H9 (cell line): Measurements from ENCODE around the gene LPCAT3. TPM values are rescaled to one million over a fixed set of nuclear protein-coding genes. Genes with fewer than 3 reads are reported as not detected.

Source experiments
- DNase-seq: peaks from one replicate; pipeline ENCODE4 v3.0.0-alpha.2; 2017
- H2AFZ ChIP-seq: one replicate; pipeline ENCODE4 v1.6.1; 2013; ENCODE audit warnings: mild to moderate bottlenecking, low read length, control low read depth, moderate library complexity
- H2AK5ac ChIP-seq: 2 replicates; pipeline ENCODE4 v1.6.1; 2013; ENCODE audit warnings: low read length, control low read depth, mixed read lengths; ENCODE audit not compliant: insufficient read length
- H2BK120ac ChIP-seq: one replicate; pipeline ENCODE4 v1.6.1; 2013; ENCODE audit warnings: low read depth, mild to moderate bottlenecking, low read length, control low read depth, inconsistent platforms; ENCODE audit not compliant: poor library complexity, severe bottlenecking
- H2BK12ac ChIP-seq: 2 replicates; pipeline ENCODE4 v1.6.1; 2013; ENCODE audit warnings: low read length, control low read depth, mixed read lengths, low read depth; ENCODE audit not compliant: insufficient read length
- H2BK15ac ChIP-seq: 2 replicates; pipeline ENCODE4 v1.6.1; 2013; ENCODE audit warnings: low read depth, low read length, control low read depth
- H2BK20ac ChIP-seq: one replicate; pipeline ENCODE4 v1.6.1; 2013; ENCODE audit warnings: low read depth, mild to moderate bottlenecking, low read length, control low read depth, inconsistent platforms; ENCODE audit not compliant: poor library complexity, severe bottlenecking
- H2BK5ac ChIP-seq: 2 replicates; pipeline ENCODE4 v1.6.1; 2013; ENCODE audit warnings: low read length, control low read depth, mixed read lengths; ENCODE audit not compliant: insufficient read length
- H3K14ac ChIP-seq: 2 replicates; pipeline ENCODE4 v1.6.1; 2013; ENCODE audit warnings: low read length, control low read depth; ENCODE audit not compliant: insufficient read depth
- H3K18ac ChIP-seq: 2 replicates; pipeline ENCODE4 v1.6.1; 2013; ENCODE audit warnings: low read depth, mild to moderate bottlenecking, mixed read lengths, low read length, control low read depth; ENCODE audit not compliant: insufficient read length
- H3K23ac ChIP-seq: 2 replicates; pipeline ENCODE4 v1.6.1; 2013; ENCODE audit warnings: low read length, control low read depth, mixed read lengths, low read depth; ENCODE audit not compliant: insufficient read length
- H3K23me2 ChIP-seq: 2 replicates; pipeline ENCODE4 v1.6.1; 2013; ENCODE audit warnings: low read depth, mild to moderate bottlenecking, mixed read lengths, low read length, control low read depth; ENCODE audit not compliant: insufficient read length, poor library complexity, severe bottlenecking
- H3K27ac ChIP-seq: 2 replicates; pipeline ENCODE4 v1.5.1; 2013; ENCODE audit warnings: low read length, control low read depth, mixed read lengths, low read depth; ENCODE audit not compliant: insufficient read length
- H3K27me3 ChIP-seq: 2 replicates; pipeline ENCODE4 v1.6.1; 2013; ENCODE audit warnings: low read length, control low read depth, inconsistent platforms; ENCODE audit not compliant: insufficient read depth
- H3K4ac ChIP-seq: 2 replicates; pipeline ENCODE4 v1.6.1; 2013; ENCODE audit warnings: low read depth, mild to moderate bottlenecking, control low read depth, inconsistent platforms, low read length, moderate library complexity
- H3K4me1 ChIP-seq: 2 replicates; pipeline ENCODE4 v1.6.1; 2013; ENCODE audit warnings: low read length, control low read depth, inconsistent platforms; ENCODE audit not compliant: insufficient read depth
- H3K4me2 ChIP-seq: 2 replicates; pipeline ENCODE4 v1.6.1; 2013; ENCODE audit warnings: low read length, control low read depth, mixed read lengths; ENCODE audit not compliant: insufficient read length, insufficient read depth
- H3K56ac ChIP-seq: 2 replicates; pipeline ENCODE4 v1.6.1; 2013; ENCODE audit warnings: low read depth, mild to moderate bottlenecking, mixed read lengths, low read length, control low read depth; ENCODE audit not compliant: insufficient read length
- H3K79me1 ChIP-seq: 2 replicates; pipeline ENCODE4 v1.6.1; 2013; ENCODE audit warnings: low read depth, mild to moderate bottlenecking, moderate library complexity, low read length, control low read depth, inconsistent platforms; ENCODE audit not compliant: insufficient read depth, poor library complexity, severe bottlenecking
- H3K79me2 ChIP-seq: 2 replicates; pipeline ENCODE4 v1.6.1; 2013; ENCODE audit warnings: low read length, control low read depth, inconsistent platforms; ENCODE audit not compliant: insufficient read depth
- H3K9ac ChIP-seq: 2 replicates; pipeline ENCODE4 v1.6.1; 2013; ENCODE audit warnings: low read length, control low read depth, mixed read lengths; ENCODE audit not compliant: insufficient read length; ENCODE audit errors: extremely low read depth
- H3K9me3 ChIP-seq: one replicate; pipeline ENCODE4 v1.6.1; 2013; ENCODE audit warnings: low read depth, low read length, inconsistent platforms; ENCODE audit not compliant: control insufficient read depth
- H3T11ph ChIP-seq: one replicate; pipeline ENCODE4 v1.6.1; 2013; ENCODE audit warnings: mild to moderate bottlenecking, low read length, control low read depth, inconsistent platforms
- H4K20me1 ChIP-seq: one replicate; pipeline ENCODE4 v1.6.1; 2013; ENCODE audit not compliant: control insufficient read depth, insufficient read length, insufficient read depth
- H4K5ac ChIP-seq: 2 replicates; pipeline ENCODE4 v1.6.1; 2013; ENCODE audit warnings: low read depth, mild to moderate bottlenecking, mixed read lengths, low read length, control low read depth; ENCODE audit not compliant: insufficient read length
- H4K8ac ChIP-seq: replicated peaks from 2 replicates; pipeline ENCODE4 v1.6.1; 2013; ENCODE audit warnings: low read length, control low read depth, mixed read lengths, low read depth; ENCODE audit not compliant: insufficient read length
- H4K91ac ChIP-seq: 2 replicates; pipeline ENCODE4 v1.6.1; 2013; ENCODE audit warnings: low read depth, mild to moderate bottlenecking, moderate library complexity, mixed read lengths, low read length, control low read depth; ENCODE audit not compliant: insufficient read length
- H3K27ac Mint-ChIP-seq, 3 experiments: 2 replicates in 2 of 3; 3 replicates in 1 of 3; pipeline ENCODE4 v1.8.0; 2020 to 2021; ENCODE audit warnings: mixed read lengths in 3 of 3, mild to moderate bottlenecking in 1 of 3, moderate library complexity in 1 of 3
- H3K27me3 Mint-ChIP-seq: 2 replicates; pipeline ENCODE4 v1.8.0; 2021; ENCODE audit warnings: low read depth, mild to moderate bottlenecking, moderate library complexity, mixed read lengths
- H3K36me3 Mint-ChIP-seq, 3 experiments: 2 replicates in 2 of 3; 3 replicates in 1 of 3; pipeline ENCODE4 v1.8.0; 2020 to 2021; ENCODE audit warnings: low read depth in 3 of 3, mixed read lengths in 3 of 3; ENCODE audit not compliant: insufficient read depth in 1 of 3
- H3K4me1 Mint-ChIP-seq, 2 experiments: 2 replicates each; pipeline ENCODE4 v1.8.0; 2020; ENCODE audit warnings: mixed read lengths in 2 of 2
- H3K4me3 Mint-ChIP-seq, 2 experiments: 2 replicates in 1 of 2; 3 replicates in 1 of 2; pipeline ENCODE4 v1.8.0; 2020 to 2021; ENCODE audit warnings: mild to moderate bottlenecking in 2 of 2, mixed read lengths in 2 of 2, moderate library complexity in 1 of 2
- H3K9me3 Mint-ChIP-seq, 2 experiments: 2 replicates in 1 of 2; 3 replicates in 1 of 2; pipeline ENCODE4 v1.8.0; 2020; ENCODE audit warnings: mild to moderate bottlenecking in 2 of 2, mixed read lengths in 2 of 2, moderate library complexity in 1 of 2
- CTCF ChIP-seq: fragments of 200-600 bp; sonication (generic); conservative IDR thresholded peaks from 3 replicates; pipeline ENCODE4 v1.8.0; 2021; ENCODE audit warnings: antibody characterized with exemption, mild to moderate bottlenecking
- WGBS: extraction: QIAGEN DNeasy Blood & Tissue Kit; methylation state at CpG from one replicate; pipeline ENCODE4 v1.1.7; 2013; ENCODE audit warnings: missing lambda C conversion rate, low lambda C conversion rate, mixed read lengths; ENCODE audit not compliant: insufficient read length; ENCODE audit errors: extremely low coverage; 5-methylcytosine and 5-hydroxymethylcytosine counted together
- total RNA-seq: library from RNA; stranded (reverse); gene quantifications from 2 replicates; pipeline ENCODE4 v1.2.1, GENCODE V29; 2021

The LPCAT3 gene
- total RNA-seq, 1 experiment from 2014 or later = 47.7 TPM

GRCh38 chr12:7042842-7043241 lies 24.6 kb upstream of the LPCAT3 start:
- Mint-ChIP-seq H3K36me3 (peaks cover 0 to 3% (median 0%) of the 10 kb centered on the region in 3 experiments; a peak in 1 of 7 replicates), H3K4me3 (no peak overlapping the region), H3K4me1 (peaks cover 3 to 6% of the 10 kb centered on the region in 2 experiments; a peak in 3 of 4 replicates), H3K27ac (no peak overlapping the region), H3K9me3 (peaks cover 0 to 2% of the 10 kb centered on the region in 2 experiments; a peak in 2 of 5 replicates), H3K27me3 (no peaks in the 10 kb centered on the region; the same call in 1 of the 2 replicates)
- H3K79me2 ChIP-seq = no peaks in the 10 kb centered on the region
- no peak overlapping the region for H3K23ac ChIP-seq
- H3K27me3 ChIP-seq = no peaks in the 10 kb centered on the region
- H3K18ac ChIP-seq = no peak overlapping the region
- peak; percentile 62 for TF ChIP-seq CTCF
- no peak overlapping the region for H4K8ac ChIP-seq
- no peak overlapping the region for H2BK20ac ChIP-seq
- no peak overlapping the region for H3K4ac ChIP-seq
- H3K27ac ChIP-seq = no peak overlapping the region
- no peaks in the 10 kb centered on the region for H4K20me1 ChIP-seq
- H2AFZ ChIP-seq = no peak overlapping the region
- H3K23me2 ChIP-seq = no peaks in the 10 kb centered on the region
- no peak overlapping the region for H2BK12ac ChIP-seq
- no peak overlapping the region for H3K14ac ChIP-seq
- H3K79me1 ChIP-seq = no peaks in the 10 kb centered on the region
- H2BK120ac ChIP-seq = no peak overlapping the region
- H3K9ac ChIP-seq = no peak overlapping the region
- H3K56ac ChIP-seq = no peak overlapping the region
- H3K4me2 ChIP-seq = no peak overlapping the region
- no CpG with 5 or more reads among the region's 6 CpGs for WGBS
- no peaks in the 10 kb centered on the region for H3K9me3 ChIP-seq
- DNase-seq = no peak
- no peak overlapping the region for H4K5ac ChIP-seq
- no peak overlapping the region for H2BK15ac ChIP-seq
- H3T11ph ChIP-seq = no peak overlapping the region
- H3K4me1 ChIP-seq = no peaks in the 10 kb centered on the region
- H2AK5ac ChIP-seq = no peak overlapping the region
- no peak overlapping the region for H4K91ac ChIP-seq
- no peak overlapping the region for H2BK5ac ChIP-seq
